ENCODE data around the gene TFF2. TPM values are rescaled to one million over a fixed set of nuclear protein-coding genes. Genes with fewer than 3 reads are reported as not detected.

The TFF2 gene
- polyA plus RNA-seq, 4 donors = 0.26 TPM; not detected in 3

DNA sequence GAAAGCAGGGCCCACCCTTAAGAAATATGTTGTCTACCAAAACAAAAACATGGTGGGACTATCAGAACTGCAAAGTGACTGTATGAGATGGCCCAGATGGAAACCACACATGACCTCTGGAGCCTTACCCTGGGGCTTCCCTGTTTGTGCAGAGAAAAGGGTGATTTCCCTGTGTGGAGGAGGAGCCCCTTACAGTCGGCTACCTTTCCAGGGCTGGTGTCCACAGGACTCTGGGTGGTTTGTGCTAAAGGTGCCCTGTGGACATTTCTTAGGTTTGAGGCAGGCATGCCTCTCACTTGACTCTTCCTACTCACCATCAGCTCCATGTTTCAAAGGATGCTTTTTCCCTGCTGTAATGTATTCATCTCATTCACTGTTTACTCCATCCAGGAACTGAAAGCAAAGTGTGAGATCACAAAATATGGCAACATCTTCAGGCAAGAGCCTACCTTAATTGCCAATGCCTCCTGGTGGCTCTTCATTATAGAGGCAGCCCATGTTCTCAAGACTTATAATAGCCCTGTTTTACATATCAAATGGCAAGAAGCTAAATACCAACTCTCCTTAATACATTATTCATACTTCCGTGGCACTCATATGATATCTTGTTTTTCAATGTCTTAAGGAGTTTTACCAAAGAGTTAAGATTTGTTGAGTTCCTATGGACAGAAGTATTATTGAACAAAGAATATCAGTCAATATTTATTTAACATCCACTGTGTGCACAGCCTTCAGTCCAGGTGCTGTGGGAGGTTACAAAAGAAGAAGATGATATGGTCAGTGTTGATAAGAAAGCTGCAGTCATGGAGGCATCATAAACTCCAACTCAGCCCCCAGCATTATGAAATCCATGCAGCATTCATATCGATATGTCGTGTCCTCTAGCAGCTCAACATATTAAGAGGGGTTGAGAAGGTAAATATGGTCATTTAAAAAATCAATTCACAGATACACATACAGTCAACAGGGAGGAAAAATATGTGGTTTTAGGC lies 20.1 kb downstream of the TFF2 start:
- DNase-seq (ENCODE audit: low read depth in 4 of 4, low spot score in 3 of 4) = no peak

- DNase-seq (ENCODE audit: low read depth in 4 of 4, low spot score in 3 of 4) = no peak
Observed at GRCh38 chr21:42324896-42325295, 25.9 kb downstream of the TFF2 start.

GRCh38 chr21:42321845-42322244 lies 28.9 kb downstream of the TFF2 start:
- no peak for DNase-seq (ENCODE audit: low read depth in 4 of 4, low spot score in 3 of 4)

DNA sequence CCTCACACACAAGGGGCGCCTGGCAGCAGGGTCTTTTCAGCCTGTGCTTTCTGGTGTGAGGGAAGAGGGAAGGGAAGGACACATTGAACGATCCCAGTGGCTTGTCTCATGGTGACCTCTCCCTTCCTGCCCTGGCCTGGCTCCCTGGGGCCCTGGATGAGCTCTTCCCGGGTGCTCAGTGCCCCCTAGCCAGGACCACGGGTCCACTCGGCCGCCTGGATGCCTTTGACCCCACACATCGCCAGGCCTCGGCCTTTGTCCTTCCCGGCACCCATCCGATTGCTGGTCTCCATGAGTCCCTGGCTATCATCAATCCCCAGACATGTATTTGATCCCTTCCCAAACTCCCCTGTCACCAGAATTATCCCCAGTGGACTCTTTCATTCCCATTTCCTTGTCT lies 29.6 kb downstream of the TFF2 start:
- DNase-seq (ENCODE audit: low read depth in 4 of 4, low spot score in 3 of 4) = no peak

GRCh38 chr21:42320791-42321190 lies 30.0 kb downstream of the TFF2 start:
- DNase-seq (ENCODE audit: low read depth in 4 of 4, low spot score in 3 of 4) = no peak

DNA sequence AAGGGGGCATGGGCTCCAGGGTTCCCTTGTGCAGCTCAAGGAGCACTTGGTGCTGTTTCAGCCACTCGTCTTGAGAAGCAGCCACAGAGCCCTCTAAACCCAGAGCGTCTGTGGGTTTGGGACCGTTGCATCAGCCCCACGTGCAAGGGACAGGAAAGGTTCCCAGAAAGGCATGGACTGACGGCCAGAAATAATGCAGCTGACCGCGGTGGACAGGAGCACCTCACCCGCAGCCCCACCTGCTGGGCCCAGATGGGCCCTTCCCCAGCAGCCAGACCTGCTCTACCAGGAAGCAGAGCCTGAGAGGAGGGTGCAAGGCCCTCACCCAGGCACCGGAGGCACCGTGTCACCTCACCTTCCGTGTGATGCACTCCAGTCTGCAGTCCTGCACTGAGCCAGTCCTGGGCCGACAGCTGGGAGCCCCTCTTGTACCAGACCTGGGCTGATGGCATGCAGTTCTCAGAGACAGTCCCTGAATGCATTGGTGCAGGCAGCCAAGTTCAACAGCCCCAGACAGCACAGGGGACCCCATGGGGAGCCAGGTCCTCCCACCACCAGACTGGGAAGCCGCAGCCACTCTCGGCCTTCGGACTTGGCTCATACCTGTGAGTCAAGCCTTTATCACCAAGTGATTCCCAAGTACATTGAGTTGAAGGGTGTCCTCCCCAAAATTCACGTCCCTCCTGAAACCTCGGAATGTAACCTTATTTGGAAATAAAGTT lies 30.8 kb downstream of the TFF2 start:
- DNase-seq (ENCODE audit: low read depth in 4 of 4, low spot score in 3 of 4) = no peak

DNA sequence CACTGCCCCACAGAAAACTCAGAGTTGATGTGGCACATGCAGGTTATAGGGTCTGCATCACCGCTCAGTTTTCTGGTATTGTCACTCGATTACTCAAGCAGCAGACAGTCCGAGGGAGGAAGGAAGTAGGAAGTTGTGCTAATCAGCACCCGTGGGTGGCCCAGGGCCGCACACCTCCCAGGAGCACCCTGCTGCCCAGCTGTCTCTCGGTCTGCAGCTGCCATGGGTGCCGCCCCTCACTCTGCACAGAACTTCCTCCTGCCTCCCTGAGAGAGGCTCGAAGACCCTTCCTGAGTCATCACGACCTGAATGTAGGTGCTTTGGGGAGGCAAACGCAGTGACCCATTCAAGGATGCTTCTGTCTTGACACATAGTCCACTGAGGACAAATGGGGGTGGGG lies 31.4 kb downstream of the TFF2 start:
- DNase-seq (ENCODE audit: low read depth in 4 of 4, low spot score in 3 of 4) = no peak

DNA sequence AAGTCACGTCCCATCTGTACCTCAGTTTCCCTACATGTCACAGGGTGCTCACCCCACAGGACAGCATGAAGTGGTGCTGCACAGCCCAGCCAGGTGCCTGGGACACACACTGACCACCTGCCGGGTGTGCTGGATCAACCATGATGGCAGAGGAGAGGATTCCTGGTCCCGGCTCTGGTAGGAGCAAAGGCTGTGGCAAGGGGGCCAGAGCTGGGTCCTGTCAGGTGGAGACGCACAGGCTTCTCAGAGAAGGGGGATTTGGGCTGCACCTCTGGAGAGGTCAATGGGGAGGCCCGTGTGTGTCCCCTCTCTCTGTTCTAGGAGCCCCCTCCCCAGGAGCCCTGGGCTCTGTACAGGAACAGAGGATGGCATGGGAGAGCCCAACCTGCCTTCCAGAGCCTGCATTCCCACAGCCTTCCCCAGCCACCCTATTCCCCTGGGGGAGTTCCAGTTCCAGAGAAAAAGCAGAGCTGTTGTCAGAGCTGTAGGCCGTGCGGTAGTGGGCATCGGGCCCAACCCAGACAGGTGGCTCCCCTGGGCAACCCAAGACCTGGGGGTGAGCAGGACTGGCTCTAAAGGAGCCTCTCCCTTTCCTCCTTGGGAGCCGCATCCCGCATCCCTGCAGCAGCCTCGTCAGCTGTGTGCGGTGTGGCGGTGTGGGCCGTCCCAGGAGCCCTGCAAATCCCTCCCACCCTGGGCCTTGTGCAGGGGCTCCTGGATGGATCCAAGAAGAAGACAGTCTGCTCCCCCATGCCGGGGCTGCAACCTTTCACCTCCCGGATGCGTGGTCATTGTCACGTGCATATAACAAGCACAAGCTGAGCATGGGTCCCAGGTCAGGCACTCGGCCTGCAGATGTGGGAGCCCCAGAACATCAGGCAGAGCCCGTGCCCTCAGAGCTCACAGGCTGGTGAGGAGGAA lies 32.7 kb downstream of the TFF2 start:
- DNase-seq (ENCODE audit: low read depth in 4 of 4, low spot score in 3 of 4) = no peak

- no peak for DNase-seq (ENCODE audit: low read depth in 4 of 4, low spot score in 3 of 4)
Observed at GRCh38 chr21:42317341-42317741, 33.5 kb downstream of the TFF2 start.

GRCh38 chr21:42316891-42317290 lies 33.9 kb downstream of the TFF2 start:
- DNase-seq (ENCODE audit: low read depth in 4 of 4, low spot score in 3 of 4) = no peak

DNA sequence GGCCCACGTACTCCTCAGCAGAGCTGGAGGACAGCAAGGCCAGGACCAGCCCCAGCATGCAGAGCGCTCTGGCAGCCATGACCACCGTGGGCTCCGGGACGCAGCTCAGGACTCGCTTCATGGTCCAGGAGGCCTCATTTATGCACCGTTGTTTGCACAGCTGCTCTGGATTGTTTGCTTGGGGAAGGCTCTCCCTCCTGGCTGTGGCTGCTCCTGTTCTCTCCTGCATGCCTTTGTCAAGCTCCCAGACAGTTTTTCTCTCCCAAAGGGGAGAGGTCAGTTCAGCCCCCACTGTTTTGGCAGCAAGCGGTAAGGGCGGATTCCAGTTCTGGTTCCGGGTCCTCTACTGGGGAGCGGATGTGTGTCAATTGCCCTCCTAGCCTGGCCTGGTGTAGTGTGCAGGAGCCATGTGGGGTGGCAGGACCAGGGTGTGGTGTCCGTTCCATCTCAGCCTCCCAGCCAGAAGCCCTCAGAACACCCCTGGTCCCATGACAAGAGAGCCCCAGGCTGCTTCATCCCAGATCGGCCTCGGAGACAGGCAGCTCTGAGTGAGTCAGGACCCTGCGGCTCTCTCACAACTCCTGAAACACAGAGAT lies 35.4 kb downstream of the TFF2 start, which contains the start of gene TFF3:
TSS of gene TFF3 (minus strand) at position 114 of the 596 bp plus-strand sequence. CDS start at position 79, 35 bp downstream.
- DNase-seq (ENCODE audit: low read depth in 4 of 4, low spot score in 3 of 4) = peak in 2 of 4 donors; percentile 26 to 52

GRCh38 chr21:42314616-42315295 lies 36.0 kb downstream of the TFF2 start:
- DNase-seq (ENCODE audit: low read depth in 4 of 4, low spot score in 3 of 4) = no peak

DNA sequence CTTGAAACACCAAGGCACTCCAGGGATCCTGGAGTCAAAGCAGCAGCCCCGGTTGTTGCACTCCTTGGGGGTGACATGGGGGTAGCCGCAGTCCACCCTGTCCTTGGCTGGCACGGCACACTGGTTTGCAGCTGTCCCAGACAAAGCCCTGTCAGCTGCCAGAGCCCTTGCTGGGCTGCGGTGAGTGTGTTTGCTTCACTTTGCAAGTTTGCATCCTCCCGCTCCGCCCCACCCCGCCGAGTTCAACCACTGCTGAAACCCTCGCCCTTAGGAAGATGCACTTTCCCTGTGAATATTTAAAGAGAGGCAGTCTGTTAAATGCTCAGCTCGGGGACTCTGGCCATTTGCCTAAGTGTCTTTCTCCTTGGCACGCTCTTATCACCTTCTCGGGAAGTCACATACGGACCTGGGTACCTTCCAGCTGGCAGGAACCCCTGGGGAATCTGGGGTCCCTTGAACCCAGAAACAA lies 37.3 kb downstream of the TFF2 start:
- DNase-seq (ENCODE audit: low read depth in 4 of 4, low spot score in 3 of 4) = no peak

GRCh38 chr21:42312626-42313104 lies 38.1 kb downstream of the TFF2 start:
- no peak for DNase-seq (ENCODE audit: low read depth in 4 of 4, low spot score in 3 of 4)

- no peak for DNase-seq (ENCODE audit: low read depth in 4 of 4, low spot score in 3 of 4)
Observed at GRCh38 chr21:42311816-42312625, 38.8 kb downstream of the TFF2 start.

- DNase-seq (ENCODE audit: low read depth in 4 of 4, low spot score in 3 of 4) = no peak
Observed at GRCh38 chr21:42311160-42311559, 39.6 kb downstream of the TFF2 start.

DNA sequence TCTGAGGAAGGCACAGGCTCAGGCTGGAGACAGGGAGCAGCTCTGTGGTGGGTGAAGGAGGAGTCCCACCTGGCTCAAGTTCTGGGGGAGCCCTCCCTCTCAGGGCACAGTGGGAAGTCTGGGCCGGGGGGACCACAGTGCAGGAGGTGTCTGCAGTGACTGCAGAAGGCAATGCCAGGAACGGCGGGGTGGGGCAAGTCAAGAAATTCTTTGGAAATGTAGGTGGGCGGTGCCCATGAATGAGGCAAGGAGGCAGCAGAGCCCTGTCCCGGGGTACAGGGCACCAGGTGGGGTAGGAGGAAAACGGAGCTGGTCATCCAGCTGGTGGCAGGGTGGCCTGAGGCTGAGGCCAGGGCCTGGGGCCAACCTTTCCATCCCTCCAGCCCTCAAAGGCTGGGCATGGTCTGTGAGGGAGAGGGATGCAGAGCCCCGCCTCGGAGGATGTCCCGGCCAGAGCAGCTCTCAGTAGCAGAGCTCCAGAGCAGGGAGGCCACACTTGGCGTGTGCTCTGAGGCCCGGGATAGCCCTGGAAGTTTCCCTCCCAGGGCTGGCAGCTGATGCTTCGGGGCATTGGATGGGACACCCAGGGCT lies 40.3 kb downstream of the TFF2 start:
- no peak for DNase-seq (ENCODE audit: low read depth in 4 of 4, low spot score in 3 of 4)

DNA sequence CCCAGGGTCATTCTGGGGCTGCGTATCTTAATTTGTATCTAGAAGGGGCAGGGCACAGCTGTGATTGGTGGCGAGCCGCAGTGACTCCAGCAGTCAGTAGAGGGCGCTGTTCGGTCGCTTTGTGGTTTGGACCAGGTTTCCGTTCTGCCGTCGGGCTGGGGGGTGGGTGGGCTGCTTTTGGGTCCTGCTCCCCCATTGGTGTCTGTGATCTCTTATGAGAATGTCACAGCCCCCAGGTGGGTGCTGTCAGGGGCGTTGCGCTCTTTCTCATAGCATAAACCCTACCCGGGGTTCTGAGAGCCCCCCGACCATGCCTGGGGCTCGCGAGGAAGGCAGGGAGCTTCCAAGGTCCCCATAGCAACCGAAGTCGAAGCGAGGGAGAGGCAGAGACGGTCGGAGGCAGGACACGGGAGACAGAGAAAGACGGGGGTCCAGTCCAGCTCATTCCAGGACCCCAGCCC lies 41.0 kb downstream of the TFF2 start:
- peak in 2 of 4 donors; percentile 41 to 53 for DNase-seq (ENCODE audit: low read depth in 4 of 4, low spot score in 3 of 4)
